ENCODE results near the gene SORBS1. TPM values are rescaled to one million over a fixed set of nuclear protein-coding genes. Genes with fewer than 3 reads are reported as not detected.

SORBS1 gene
- total RNA-seq, 2 experiments from 2014 or later: 0.57 to 3.1 TPM

- Histone ChIP-seq H3K4me3 (ENCODE audit: low read depth, low read length, poor library complexity, severe bottlenecking) (no peak overlapping the region), H3K9me3 (ENCODE audit: low read length) (no peaks in the 10 kb centered on the region), H3K9me2 (ENCODE audit: insufficient read depth, low read length) (no peaks in the 10 kb centered on the region), H3K4me2 (ENCODE audit: low read length) (no peak overlapping the region), H3K36me3 (ENCODE audit: insufficient read depth, low read length) (peaks cover 68% of the 10 kb centered on the region), H4K20me1 (ENCODE audit: insufficient read depth, low read length) (no peaks in the 10 kb centered on the region), H2AFZ (ENCODE audit: low read length) (no peak overlapping the region), H3K27ac (ENCODE audit: low read depth, low read length, poor library complexity, severe bottlenecking) (no peak overlapping the region), H3K79me2 (ENCODE audit: insufficient read depth, low read depth, low read length) (no peaks in the 10 kb centered on the region), H3K4me1 (ENCODE audit: insufficient read depth, low read length, poor library complexity, severe bottlenecking) (no peaks in the 10 kb centered on the region)
- POLR2A ChIA-PET: interaction anchor here (0.6 kb wide), 1 partner anchor 159 kb away, joined by 4 read pairs; no protein-coding TSS in a partner anchor
- intact Hi-C loops (cut with micrococcal nuclease; ENCODE audit: unreplicated experiment): no loop called here
- no TSS peak for BruUV-seq (replicated peaks)
- no peak for TF ChIP-seq EZH2phosphoT487 (IDR thresholded peaks at IDR 0.05; ENCODE audit: borderline replicate concordance, low read depth, low read length)
- TF ChIP-seq CTCF (conservative IDR thresholded peaks at IDR 0.05; ENCODE audit: low read length): no peak
- no peak for DNase-seq (ENCODE audit: low spot score)
- CTCF ChIA-PET (ENCODE audit: unreplicated experiment): no interaction called here
Observed at GRCh38 chr10:95606922-95607321, 45.8 kb upstream of the SORBS1 start.

GRCh38 chr10:95605163-95605562 is 44.0 kb upstream of the SORBS1 start:
- no peak overlapping the region for H3K4me2 ChIP-seq (ENCODE audit: low read length)
- ChIA-PET CTCF (ENCODE audit: unreplicated experiment) (no interaction called here), POLR2A (interaction anchor here (0.8 to 1.4 kb wide), 2 partner anchors 19 to 256 kb away, joined by 3 read pairs; no protein-coding TSS in a partner anchor)
- H4K20me1 ChIP-seq (ENCODE audit: insufficient read depth, low read length): no peaks in the 10 kb centered on the region
- intact Hi-C loops (cut with micrococcal nuclease; ENCODE audit: unreplicated experiment): no loop called here
- no peak overlapping the region for H3K27ac ChIP-seq (ENCODE audit: low read depth, low read length, poor library complexity, severe bottlenecking)
- no peaks in the 10 kb centered on the region for H3K79me2 ChIP-seq (ENCODE audit: insufficient read depth, low read depth, low read length)
- no peaks in the 10 kb centered on the region for H3K4me1 ChIP-seq (ENCODE audit: insufficient read depth, low read length, poor library complexity, severe bottlenecking)
- TF ChIP-seq CTCF (conservative IDR thresholded peaks at IDR 0.05; ENCODE audit: low read length): no peak
- TF ChIP-seq EZH2phosphoT487 (IDR thresholded peaks at IDR 0.05; ENCODE audit: borderline replicate concordance, low read depth, low read length): no peak
- no TSS peak for BruUV-seq (replicated peaks)
- H3K4me3 ChIP-seq (ENCODE audit: low read depth, low read length, poor library complexity, severe bottlenecking): no peak overlapping the region
- H3K9me3 ChIP-seq (ENCODE audit: low read length): no peaks in the 10 kb centered on the region
- DNase-seq (ENCODE audit: low spot score): no peak
- no peak overlapping the region for H2AFZ ChIP-seq (ENCODE audit: low read length)
- no peaks in the 10 kb centered on the region for H3K9me2 ChIP-seq (ENCODE audit: insufficient read depth, low read length)
- H3K36me3 ChIP-seq (ENCODE audit: insufficient read depth, low read length): peaks cover 53% of the 10 kb centered on the region

GRCh38 chr10:95604630-95605029 is 43.5 kb upstream of the SORBS1 start:
- Histone ChIP-seq H4K20me1 (ENCODE audit: insufficient read depth, low read length) (no peaks in the 10 kb centered on the region), H3K4me3 (ENCODE audit: low read depth, low read length, poor library complexity, severe bottlenecking) (no peak overlapping the region), H3K27ac (ENCODE audit: low read depth, low read length, poor library complexity, severe bottlenecking) (no peak overlapping the region), H2AFZ (ENCODE audit: low read length) (no peak overlapping the region), H3K79me2 (ENCODE audit: insufficient read depth, low read depth, low read length) (no peaks in the 10 kb centered on the region), H3K9me3 (ENCODE audit: low read length) (no peaks in the 10 kb centered on the region), H3K4me2 (ENCODE audit: low read length) (no peak overlapping the region), H3K4me1 (ENCODE audit: insufficient read depth, low read length, poor library complexity, severe bottlenecking) (no peaks in the 10 kb centered on the region), H3K36me3 (ENCODE audit: insufficient read depth, low read length) (peaks cover 50% of the 10 kb centered on the region), H3K9me2 (ENCODE audit: insufficient read depth, low read length) (no peaks in the 10 kb centered on the region)
- no peak for TF ChIP-seq EZH2phosphoT487 (IDR thresholded peaks at IDR 0.05; ENCODE audit: borderline replicate concordance, low read depth, low read length)
- no peak for TF ChIP-seq CTCF (conservative IDR thresholded peaks at IDR 0.05; ENCODE audit: low read length)
- CTCF ChIA-PET (ENCODE audit: unreplicated experiment): no interaction called here
- POLR2A ChIA-PET: interaction anchor here (0.7 to 1.0 kb wide), 3 partner anchors 229 to 929 kb away, joined by 3 read pairs; no protein-coding TSS in a partner anchor
- DNase-seq (ENCODE audit: low spot score): no peak
- no TSS peak for BruUV-seq (replicated peaks)
- intact Hi-C loops (cut with micrococcal nuclease; ENCODE audit: unreplicated experiment): loop anchor here (5.0 kb wide), 1 partner anchor 472 kb away; no protein-coding TSS in a partner anchor
